Bronchial epithelial cell (primary cell): Measurements from ENCODE around the gene RAI1. TPM values are rescaled to one million over a fixed set of nuclear protein-coding genes. Genes with fewer than 3 reads are reported as not detected.
A peak's percentile ranks its signal among the peaks of the same experiment; 100 is the strongest.

ENCODE experiments used
- DNase-seq: peaks from one replicate; pipeline ENCODE4 v3.0.0-alpha.2; 2010; ENCODE audit warnings: low read depth
- FAIRE-seq: peaks from 2 replicates; lab custom pipeline; 2011; peaks lifted over from hg19 to GRCh38; lab: Jason Lieb, UNC
- H3K27me3 ChIP-seq: 2 replicates; pipeline ENCODE4 v1.5.1; 2011; ENCODE audit warnings: low read length; ENCODE audit not compliant: control insufficient read depth, insufficient read depth
- H3K36me3 ChIP-seq: 2 replicates; pipeline ENCODE4 v1.5.1; 2011; ENCODE audit warnings: low read length; ENCODE audit not compliant: control insufficient read depth, insufficient read depth
- H3K4me3 ChIP-seq: 2 replicates; pipeline ENCODE4 v1.5.1; 2011; ENCODE audit warnings: mild to moderate bottlenecking, low read depth, low read length, control low read depth
- total RNA-seq: library from RNA; depleted of rRNA; stranded (reverse); fragments of >200 nt; gene quantifications from 2 replicates; pipeline ENCODE4 v1.2.1, GENCODE V29; 2014
- TF ChIP-seq, protein P1 (sequence below): IDR thresholded peaks from 2 replicates; pipeline ENCODE4 v1.5.1; 2011; ENCODE audit warnings: mild to moderate bottlenecking, moderate library complexity, low read length, control low read depth, inconsistent platforms; ENCODE audit not compliant: insufficient read depth, severe bottlenecking

The RAI1 gene
- total RNA-seq, 1 donor from 2014 or later: 7.4 TPM

DNA sequence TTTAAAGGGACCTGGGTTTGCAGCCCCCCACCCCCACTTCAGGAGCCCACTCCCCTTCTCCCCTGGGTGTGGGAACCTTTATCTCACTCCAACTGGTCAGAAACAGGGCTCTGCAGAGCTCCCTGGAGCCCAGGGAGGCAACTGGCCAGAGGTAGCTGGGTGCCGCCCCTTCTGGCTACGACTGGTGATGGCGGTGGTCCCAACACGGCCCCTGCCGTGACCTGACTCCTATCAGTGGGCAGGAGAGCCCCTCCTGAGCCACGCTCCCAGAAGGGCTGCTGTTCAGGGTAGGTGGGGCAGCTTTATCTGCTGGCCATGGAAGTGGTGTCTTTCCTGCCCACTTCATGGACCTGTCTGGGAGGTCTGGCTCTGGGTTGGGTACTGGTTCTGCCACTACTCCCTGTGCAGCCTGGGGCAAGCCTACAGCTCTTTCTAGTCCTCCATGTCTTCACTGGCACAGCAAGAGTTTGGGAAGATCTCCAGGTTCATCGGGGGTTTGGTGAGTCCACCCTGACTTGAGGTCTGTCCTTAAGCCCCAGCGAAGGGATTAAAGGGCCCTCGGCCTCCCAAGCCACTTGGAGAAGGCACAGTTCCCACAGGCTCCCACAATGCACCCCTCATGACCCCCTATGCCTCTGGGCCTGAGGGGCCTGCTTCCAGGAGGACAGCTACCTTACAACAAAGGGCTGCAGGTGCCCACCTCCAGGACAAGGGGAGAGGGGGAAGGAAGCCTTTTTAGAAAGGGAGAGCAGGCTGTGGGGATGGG, 161.0 kb downstream of the RAI1 start:
- Histone ChIP-seq H3K4me3 (no peak overlapping the region), H3K27me3 (no peaks in the 10 kb centered on the region), H3K36me3 (peaks cover 3% of the 10 kb centered on the region)
- no peak for DNase-seq
- peak; percentile 47 for FAIRE-seq
- TF ChIP-seq, protein P1, sequence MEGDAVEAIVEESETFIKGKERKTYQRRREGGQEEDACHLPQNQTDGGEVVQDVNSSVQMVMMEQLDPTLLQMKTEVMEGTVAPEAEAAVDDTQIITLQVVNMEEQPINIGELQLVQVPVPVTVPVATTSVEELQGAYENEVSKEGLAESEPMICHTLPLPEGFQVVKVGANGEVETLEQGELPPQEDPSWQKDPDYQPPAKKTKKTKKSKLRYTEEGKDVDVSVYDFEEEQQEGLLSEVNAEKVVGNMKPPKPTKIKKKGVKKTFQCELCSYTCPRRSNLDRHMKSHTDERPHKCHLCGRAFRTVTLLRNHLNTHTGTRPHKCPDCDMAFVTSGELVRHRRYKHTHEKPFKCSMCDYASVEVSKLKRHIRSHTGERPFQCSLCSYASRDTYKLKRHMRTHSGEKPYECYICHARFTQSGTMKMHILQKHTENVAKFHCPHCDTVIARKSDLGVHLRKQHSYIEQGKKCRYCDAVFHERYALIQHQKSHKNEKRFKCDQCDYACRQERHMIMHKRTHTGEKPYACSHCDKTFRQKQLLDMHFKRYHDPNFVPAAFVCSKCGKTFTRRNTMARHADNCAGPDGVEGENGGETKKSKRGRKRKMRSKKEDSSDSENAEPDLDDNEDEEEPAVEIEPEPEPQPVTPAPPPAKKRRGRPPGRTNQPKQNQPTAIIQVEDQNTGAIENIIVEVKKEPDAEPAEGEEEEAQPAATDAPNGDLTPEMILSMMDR: no peak

DNA sequence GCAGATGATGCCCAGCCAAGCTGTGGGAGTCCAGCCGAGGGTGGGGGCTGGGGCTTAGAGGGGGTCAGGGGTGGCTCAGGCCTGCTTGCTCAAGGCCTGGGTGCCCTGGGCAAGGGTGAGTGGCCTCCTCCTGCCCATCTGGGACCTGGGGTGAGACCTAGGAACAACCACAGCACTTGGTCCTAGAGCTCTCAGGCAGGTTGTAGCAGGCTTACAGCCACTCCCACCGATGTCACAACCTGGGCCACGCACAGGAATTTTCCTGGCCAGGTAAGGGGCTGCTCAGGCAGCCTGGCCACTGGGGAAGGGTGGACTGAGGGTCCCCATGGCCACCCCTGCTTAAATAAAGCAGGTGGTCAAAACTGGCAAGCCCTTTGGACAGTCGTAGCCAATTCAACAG, 161.8 kb downstream of the RAI1 start:
- no peaks in the 10 kb centered on the region for H3K27me3 ChIP-seq
- peaks cover 3% of the 10 kb centered on the region for H3K36me3 ChIP-seq
- DNase-seq: peak; percentile 69
- TF ChIP-seq, protein P1: no peak
- peak; percentile 32 for FAIRE-seq
- no peak overlapping the region for H3K4me3 ChIP-seq

DNA sequence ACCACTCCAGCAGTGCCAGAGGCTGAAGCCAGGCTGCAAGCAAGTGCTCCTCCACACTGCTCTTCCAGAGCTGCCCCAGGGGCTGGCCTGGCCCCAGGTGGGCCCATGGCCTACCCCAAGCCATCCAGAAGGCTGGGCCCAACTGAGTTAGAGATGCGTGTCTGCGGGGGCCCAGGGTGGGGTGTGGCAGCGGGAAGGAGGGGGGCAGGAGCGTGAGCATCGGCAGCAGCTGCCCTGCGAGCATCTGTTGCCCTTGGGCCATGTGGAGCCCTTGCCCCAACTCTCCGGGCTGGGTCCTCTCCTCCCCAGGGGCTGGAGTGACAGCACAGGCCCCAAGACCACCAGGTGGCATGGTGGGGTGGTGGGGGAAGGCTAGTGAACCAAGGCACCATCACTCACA, 162.8 kb downstream of the RAI1 start:
- FAIRE-seq (no peak), DNase-seq (no peak)
- Histone ChIP-seq H3K36me3 (peaks cover 4% of the 10 kb centered on the region), H3K4me3 (no peak overlapping the region), H3K27me3 (no peaks in the 10 kb centered on the region)
- TF ChIP-seq, protein P1: no peak

DNA sequence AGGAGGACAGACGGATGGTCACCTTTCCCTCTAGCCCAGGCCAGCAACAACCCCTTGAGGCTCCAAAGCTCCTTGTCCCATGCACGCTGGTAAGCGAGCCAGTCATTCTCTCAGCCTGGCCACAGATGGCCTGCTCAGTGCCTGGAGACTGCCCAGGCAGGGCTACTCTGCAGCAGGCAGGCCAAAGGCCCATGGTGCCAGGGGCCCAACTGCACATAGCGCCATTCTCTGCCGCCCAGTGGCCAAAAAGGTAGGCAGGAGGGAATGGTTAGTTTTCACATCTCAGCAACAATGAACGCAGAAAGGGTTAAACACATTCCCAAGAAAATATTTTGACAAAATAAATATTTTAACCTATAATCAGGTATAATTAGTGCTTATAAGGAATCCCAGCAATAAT, 163.2 kb downstream of the RAI1 start:
- no peaks in the 10 kb centered on the region for H3K27me3 ChIP-seq
- no peak for FAIRE-seq
- TF ChIP-seq, protein P1: no peak
- no peak overlapping the region for H3K4me3 ChIP-seq
- peaks cover 4% of the 10 kb centered on the region for H3K36me3 ChIP-seq
- no peak for DNase-seq

DNA sequence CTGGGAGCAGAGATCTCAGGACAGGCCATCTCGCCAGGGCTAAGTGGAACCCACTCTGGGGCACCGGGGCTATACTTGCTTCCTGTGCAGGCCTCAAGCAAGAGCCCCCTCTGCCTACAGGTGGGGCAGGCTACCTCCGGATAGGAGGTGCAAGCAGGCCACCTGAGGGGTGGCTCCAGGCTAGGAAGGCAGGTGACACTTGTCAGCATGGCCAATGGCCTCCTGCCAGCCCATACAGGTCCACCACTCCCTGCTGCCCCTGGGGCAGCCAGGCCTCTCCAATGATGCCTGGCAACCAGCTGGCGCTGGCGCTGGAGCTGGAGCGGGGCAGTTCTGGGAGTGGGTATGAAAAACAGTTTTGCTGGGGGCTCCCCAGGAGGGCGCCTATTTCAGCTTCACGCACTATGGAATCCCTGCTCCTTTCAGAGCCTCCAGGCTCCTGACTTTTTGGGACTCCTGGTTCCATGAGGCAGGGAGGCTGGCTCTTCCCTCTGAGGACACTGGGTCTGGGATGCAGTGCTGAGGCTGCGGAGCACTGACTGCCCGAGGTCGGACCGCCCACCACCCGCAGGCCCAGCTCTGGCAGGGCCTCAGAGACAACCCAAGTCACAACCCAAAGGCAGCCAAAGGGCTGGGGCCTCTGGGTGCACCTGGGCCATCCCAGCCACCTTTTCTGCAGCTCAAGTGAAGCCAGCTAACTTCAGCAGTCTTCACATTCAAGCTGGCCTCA, 164.0 kb downstream of the RAI1 start:
- no peak for DNase-seq
- TF ChIP-seq, protein P1: no peak
- Histone ChIP-seq H3K27me3 (no peaks in the 10 kb centered on the region), H3K36me3 (peaks cover 4% of the 10 kb centered on the region), H3K4me3 (no peak overlapping the region)
- FAIRE-seq: no peak
